ENCODE results near the gene AUTS2.

DNA sequence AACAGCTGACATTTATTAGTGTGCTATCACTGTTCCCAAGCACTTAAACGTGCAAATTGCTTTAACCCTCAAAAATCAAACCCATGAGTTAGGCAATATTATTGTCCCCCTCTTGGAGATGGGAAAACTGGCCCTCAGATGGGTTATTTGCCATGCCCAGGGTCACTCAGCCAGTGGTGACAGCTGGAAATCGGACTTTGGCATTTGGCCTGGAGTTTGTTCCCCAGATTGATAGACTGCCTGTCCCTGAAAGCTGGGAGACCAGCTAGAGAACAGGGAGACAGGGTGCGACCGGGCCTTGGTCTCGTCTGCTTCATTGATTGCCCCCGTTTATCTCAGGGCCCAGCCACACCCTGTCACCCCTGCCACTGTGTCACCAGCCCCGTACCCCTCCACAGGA is 1167.4 kb downstream of the AUTS2 start:
- TF ChIP-seq POLR2A (IDR thresholded peaks at IDR 0.05): no peak
- TF ChIP-seq, protein P1, sequence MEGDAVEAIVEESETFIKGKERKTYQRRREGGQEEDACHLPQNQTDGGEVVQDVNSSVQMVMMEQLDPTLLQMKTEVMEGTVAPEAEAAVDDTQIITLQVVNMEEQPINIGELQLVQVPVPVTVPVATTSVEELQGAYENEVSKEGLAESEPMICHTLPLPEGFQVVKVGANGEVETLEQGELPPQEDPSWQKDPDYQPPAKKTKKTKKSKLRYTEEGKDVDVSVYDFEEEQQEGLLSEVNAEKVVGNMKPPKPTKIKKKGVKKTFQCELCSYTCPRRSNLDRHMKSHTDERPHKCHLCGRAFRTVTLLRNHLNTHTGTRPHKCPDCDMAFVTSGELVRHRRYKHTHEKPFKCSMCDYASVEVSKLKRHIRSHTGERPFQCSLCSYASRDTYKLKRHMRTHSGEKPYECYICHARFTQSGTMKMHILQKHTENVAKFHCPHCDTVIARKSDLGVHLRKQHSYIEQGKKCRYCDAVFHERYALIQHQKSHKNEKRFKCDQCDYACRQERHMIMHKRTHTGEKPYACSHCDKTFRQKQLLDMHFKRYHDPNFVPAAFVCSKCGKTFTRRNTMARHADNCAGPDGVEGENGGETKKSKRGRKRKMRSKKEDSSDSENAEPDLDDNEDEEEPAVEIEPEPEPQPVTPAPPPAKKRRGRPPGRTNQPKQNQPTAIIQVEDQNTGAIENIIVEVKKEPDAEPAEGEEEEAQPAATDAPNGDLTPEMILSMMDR (IDR thresholded peaks at IDR 0.05 in 8 of 11, conservative IDR thresholded peaks at IDR 0.05 in 3 of 11): no peak
- no peak for TF ChIP-seq POLR2AphosphoS5 (IDR thresholded peaks at IDR 0.05)

Measured in spleen (tissue), 7 donors.